GM21786 (cell line): ENCODE measurements around the gene CCL11.

Experiments
- ATAC-seq: cut with Tn5 transposase; IDR thresholded peaks from one replicate; pipeline ENCODE4 v1.9.1; 2021; ENCODE audit not compliant: unreplicated experiment

Gene CCL11

GRCh38 chr17:34257299-34257985 is 28.1 kb upstream of the CCL11 start:
- no peak for ATAC-seq

GRCh38 chr17:34257986-34258326 is 27.6 kb upstream of the CCL11 start:
- ATAC-seq: no peak

DNA sequence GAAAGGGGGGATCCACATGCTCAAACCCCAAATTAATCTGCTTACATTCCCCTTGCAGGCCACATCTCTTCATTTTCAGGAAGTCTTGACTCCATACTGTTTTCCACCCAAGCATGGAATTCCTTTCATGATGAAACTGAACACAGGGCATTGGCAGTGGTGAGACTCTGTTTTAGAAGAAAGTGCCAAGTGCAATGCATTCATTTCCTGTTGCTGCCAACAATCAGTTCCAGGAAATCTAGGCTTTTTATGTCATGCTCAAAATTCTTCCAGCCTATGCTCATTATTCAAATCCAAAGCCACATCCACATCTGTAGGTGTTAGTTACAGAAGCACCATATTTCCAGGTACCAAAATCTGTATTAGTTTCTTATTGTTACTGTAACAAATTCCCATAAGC is 26.4 kb upstream of the CCL11 start:
- ATAC-seq: no peak

GRCh38 chr17:34260861-34261260 is 24.7 kb upstream of the CCL11 start:
- no peak for ATAC-seq

DNA sequence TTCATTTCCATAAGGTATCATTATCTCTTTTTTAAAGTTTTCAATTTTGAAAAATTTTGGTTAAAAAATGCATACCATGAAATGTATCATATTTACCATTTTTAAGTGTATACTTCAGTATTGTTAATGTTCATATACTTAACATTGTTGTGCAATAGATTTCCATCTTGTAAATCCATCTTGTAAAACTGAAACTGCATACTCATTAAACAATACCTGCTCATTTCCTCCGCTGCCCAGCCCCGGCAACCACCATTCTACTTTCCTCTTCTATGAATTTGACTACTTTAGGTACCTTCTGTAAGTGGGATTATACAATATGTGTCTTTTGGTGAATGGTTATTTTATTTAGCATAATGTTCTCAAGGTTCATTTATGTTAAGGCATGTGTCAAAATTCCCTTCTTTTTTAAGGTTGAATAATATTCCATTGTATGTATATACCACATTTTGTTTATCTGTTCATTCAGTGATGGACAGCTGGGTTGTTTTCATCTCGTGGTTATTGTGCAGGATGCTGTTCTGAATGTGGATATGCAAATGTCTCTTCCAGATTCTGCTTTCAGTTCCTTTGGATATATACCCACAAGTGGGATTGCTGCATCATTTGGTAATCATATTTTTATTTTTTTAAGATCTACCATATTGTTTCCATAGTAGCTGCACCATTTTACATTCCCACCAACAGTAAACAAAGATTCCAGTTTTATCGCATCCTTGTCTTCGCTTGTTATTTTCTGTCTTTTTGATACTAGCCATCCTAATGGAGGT is 23.8 kb upstream of the CCL11 start:
- ATAC-seq: no peak

DNA sequence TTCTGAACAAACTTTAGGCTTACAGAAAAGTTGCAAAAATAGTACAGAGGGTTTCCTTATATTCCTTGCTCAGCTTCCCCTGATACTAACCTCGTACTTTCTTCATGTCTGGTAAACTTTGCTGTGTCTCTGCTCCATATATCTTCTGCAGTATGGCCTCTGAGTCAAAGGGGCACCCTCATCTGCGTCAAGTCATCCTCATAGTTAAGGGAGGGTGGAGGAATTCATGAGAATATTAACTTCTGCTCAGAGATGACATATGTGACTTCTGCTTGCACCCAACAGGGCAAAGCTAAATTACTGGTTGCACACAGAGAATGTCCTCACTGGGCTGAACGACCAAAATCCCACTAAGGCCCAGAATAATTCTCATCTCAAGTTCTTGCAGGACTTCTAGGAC is 19.8 kb upstream of the CCL11 start:
- no peak for ATAC-seq

- ATAC-seq: no peak
Observed at GRCh38 chr17:34269969-34270368, 15.6 kb upstream of the CCL11 start, which contains the start of gene CCL7. Gene CCL7, plus strand, starts transcription at chr17:34270221. Its CDS starts 70 bp downstream, at chr17:34270291.

DNA sequence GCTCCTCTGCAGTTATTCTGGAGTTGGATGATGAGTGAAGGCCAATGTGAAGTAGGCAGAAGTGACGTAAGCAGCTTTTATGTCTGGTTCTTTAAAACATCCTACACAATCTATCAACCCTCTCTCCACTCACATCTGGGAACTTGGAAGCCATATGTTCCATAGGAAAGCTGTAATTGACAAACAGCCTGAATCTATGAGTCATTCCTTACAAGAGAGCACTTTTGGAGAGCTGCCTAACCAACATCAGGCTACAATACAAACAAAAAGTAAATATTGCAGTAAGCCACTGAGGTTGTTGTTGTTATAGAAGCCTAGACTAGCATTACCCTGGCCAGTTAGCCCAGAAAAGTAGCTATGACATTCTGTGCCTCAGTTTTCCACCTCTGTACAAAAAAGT is 9.7 kb upstream of the CCL11 start:
- no peak for ATAC-seq

- no peak for ATAC-seq
Observed at GRCh38 chr17:34276826-34277225, 8.7 kb upstream of the CCL11 start.

- no peak for ATAC-seq
Observed at GRCh38 chr17:34283571-34283970, 2.0 kb upstream of the CCL11 start.

- ATAC-seq: no peak
Observed at GRCh38 chr17:34287875-34288274, 2.3 kb downstream of the CCL11 start.

- ATAC-seq: no peak
Observed at GRCh38 chr17:34290586-34290985, 5.0 kb downstream of the CCL11 start.

- no peak for ATAC-seq
Observed at GRCh38 chr17:34291721-34292348, 6.3 kb downstream of the CCL11 start.

- no peak for ATAC-seq
Observed at GRCh38 chr17:34299027-34299426, 13.5 kb downstream of the CCL11 start.

GRCh38 chr17:34299956-34300577 is 14.5 kb downstream of the CCL11 start:
- ATAC-seq: no peak

GRCh38 chr17:34300652-34301370 is 15.3 kb downstream of the CCL11 start:
- ATAC-seq: no peak

GRCh38 chr17:34301986-34302385 is 16.4 kb downstream of the CCL11 start:
- no peak for ATAC-seq

- no peak for ATAC-seq
Observed at GRCh38 chr17:34302636-34303035, 17.1 kb downstream of the CCL11 start.

- ATAC-seq: no peak
Observed at GRCh38 chr17:34303606-34304005, 18.1 kb downstream of the CCL11 start.

- no peak for ATAC-seq
Observed at GRCh38 chr17:34305061-34305460, 19.5 kb downstream of the CCL11 start.

GRCh38 chr17:34305606-34306005 is 20.1 kb downstream of the CCL11 start:
- ATAC-seq: no peak
